ENCODE measurements around the gene TOMM40. TPM values are rescaled to one million over a fixed set of nuclear protein-coding genes. Genes with fewer than 3 reads are reported as not detected.

TOMM40 gene
- total and polyA plus RNA-seq, 2 of the 13 experiments (the other 11 are each of a cell fraction or from before 2014, with no cell fraction given), result 72.0 to 110 TPM

GRCh38 chr19:44903602-44904425 is 12.8 kb downstream of the TOMM40 start (continued):
- no peak; the same call in 1 of the 2 replicates for TF ChIP-seq ZSCAN30 (CRISPR knock-in tag; IDR thresholded peaks at IDR 0.05)
- TF ChIP-seq IRF2 (CRISPR knock-in tag; IDR thresholded peaks at IDR 0.05), result peak; percentile 55
- no peak for TF ChIP-seq ZNF3 (CRISPR knock-in tag; IDR thresholded peaks at IDR 0.05)
- TF ChIP-seq SOX5 (CRISPR knock-in tag; IDR thresholded peaks at IDR 0.05; ENCODE audit: borderline replicate concordance), result peak; percentile 64
- no peak; the same call in none of the 2 replicates for TF ChIP-seq ZFY (CRISPR knock-in tag; IDR thresholded peaks at IDR 0.05)
- TF ChIP-seq ZNF792 (CRISPR knock-in tag; IDR thresholded peaks at IDR 0.05), result 0 out of 2 replicates have a peak, but pooled peaks have one; percentile 63
- TF ChIP-seq ETV6 (CRISPR knock-in tag; conservative IDR thresholded peaks at IDR 0.05), result no peak; the same call in 1 of the 2 replicates
- TF ChIP-seq SMYD3 (CRISPR knock-in tag; IDR thresholded peaks at IDR 0.05), result peak; percentile 82; the same call in 1 of the 2 replicates
- peak; percentile 36 for TF ChIP-seq ZNF274 (CRISPR knock-in tag; IDR thresholded peaks at IDR 0.05)
- TF ChIP-seq ZNF350 (CRISPR knock-in tag; IDR thresholded peaks at IDR 0.05; ENCODE audit: borderline replicate concordance, low read depth), result peak; percentile 78; the same call in 1 of the 2 replicates
- TF ChIP-seq HNRNPL (IDR thresholded peaks at IDR 0.05; ENCODE audit: low read depth, low read length), result peak; percentile 76
- no peak for TF ChIP-seq ZBTB44 (CRISPR knock-in tag; IDR thresholded peaks at IDR 0.05)
- TF ChIP-seq ZSCAN29 (CRISPR knock-in tag; conservative IDR thresholded peaks at IDR 0.05), result peak; percentile 91
- TF ChIP-seq MIER2 (CRISPR knock-in tag; IDR thresholded peaks at IDR 0.05), result 0 out of 2 replicates have a peak, but pooled peaks have one; percentile 9
- TF ChIP-seq ZBTB26 (CRISPR knock-in tag; IDR thresholded peaks at IDR 0.05; ENCODE audit: borderline replicate concordance), result peak; percentile 66
- TF ChIP-seq ZNF776 (CRISPR knock-in tag; IDR thresholded peaks at IDR 0.05), result no peak
- no peak for TF ChIP-seq HNRNPLL (IDR thresholded peaks at IDR 0.05; ENCODE audit: low read depth, low read length, poor library complexity, severe bottlenecking)
- TF ChIP-seq ZNF230 (CRISPR knock-in tag; IDR thresholded peaks at IDR 0.05), result peak; percentile 77; the same call in 1 of the 2 replicates
- TF ChIP-seq CBX5 (CRISPR knock-in tag; IDR thresholded peaks at IDR 0.05; ENCODE audit: borderline replicate concordance), result peak; percentile 69
- TF ChIP-seq DBP (CRISPR knock-in tag; IDR thresholded peaks at IDR 0.05; ENCODE audit: not compliant biosample characterization), result no peak
- 0 out of 2 replicates have a peak, but pooled peaks have one; percentile 50 for TF ChIP-seq PRDM4 (CRISPR knock-in tag; IDR thresholded peaks at IDR 0.05; ENCODE audit: borderline replicate concordance)
- TF ChIP-seq SETDB1 (CRISPR knock-in tag; IDR thresholded peaks at IDR 0.05; ENCODE audit: borderline replicate concordance), result no peak
- no peak for TF ChIP-seq ZNF329 (CRISPR knock-in tag; IDR thresholded peaks at IDR 0.05; ENCODE audit: low read depth)
- TF ChIP-seq RXRA (CRISPR knock-in tag; IDR thresholded peaks at IDR 0.05), result peak; percentile 96

All from HepG2 (cell line).